ENCODE data around the gene ASPN. TPM values are rescaled to one million over a fixed set of nuclear protein-coding genes. Genes with fewer than 3 reads are reported as not detected.
"Not testable (repeated sequence)": the region's sequence is repeated elsewhere in the genome, so short reads cannot be mapped to it uniquely, and the experiment has no call there.

ASPN gene
- total and polyA plus RNA-seq, 5 experiments from 2014 or later: not detected

DNA sequence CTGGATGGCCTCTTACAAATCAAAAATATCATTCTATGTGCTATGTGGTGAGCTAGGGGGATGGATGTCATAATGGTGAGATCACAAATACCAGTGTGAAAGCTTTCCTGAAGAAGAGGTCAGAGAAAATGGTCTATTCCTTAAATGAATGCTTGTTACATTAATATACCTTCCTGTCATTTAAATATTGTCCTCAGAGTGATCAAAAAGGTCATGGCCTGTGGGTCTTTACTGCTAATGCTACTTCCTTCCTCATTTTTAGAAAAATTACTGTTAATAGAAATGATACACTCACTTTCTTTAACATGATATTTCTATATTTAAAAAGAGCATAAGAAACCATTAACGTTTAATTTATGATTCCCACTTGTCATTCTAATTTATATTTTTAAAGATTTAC lies 67.7 kb downstream of the ASPN start:
- no peak overlapping the region for H3K4me3 Mint-ChIP-seq
- DNase-seq (no peak), ATAC-seq (no peak)
- POLR2A ChIA-PET: interaction anchor here (0.9 kb wide), 1 partner anchor 89 kb away, joined by 3 read pairs; the partner anchor contains the start of gene CENPP
- peaks cover 0 to 4% (median 0%) of the 10 kb centered on the region in 4 donors for H3K4me1 Mint-ChIP-seq
- no peaks in the 10 kb centered on the region for H3K9me3 Mint-ChIP-seq
- no peak overlapping the region for H3K27ac Mint-ChIP-seq
- H3K36me3 Mint-ChIP-seq: peaks cover 0 to 2% (median 1%) of the 10 kb centered on the region in 3 donors
- no peaks in the 10 kb centered on the region for H3K27me3 Mint-ChIP-seq

DNA sequence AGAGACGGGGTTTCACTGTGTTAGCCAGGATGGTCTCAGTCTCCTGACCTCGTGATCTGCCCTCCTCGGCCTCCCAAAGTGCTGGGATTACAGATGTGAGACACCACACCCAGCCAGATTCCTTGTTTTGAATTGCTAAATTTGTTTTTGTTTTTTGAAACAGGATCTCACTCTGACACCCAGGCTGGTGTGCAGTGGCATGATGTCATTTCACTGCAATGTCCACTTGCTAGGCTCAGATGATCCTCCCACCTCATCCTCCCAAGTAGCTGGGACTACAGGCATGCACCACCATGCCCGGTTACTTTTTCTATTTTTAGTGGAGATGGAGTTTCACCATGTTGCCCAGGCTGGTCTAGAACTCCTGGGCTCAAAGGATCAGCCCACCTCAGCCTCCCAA lies 71.1 kb downstream of the ASPN start:
- POLR2A ChIA-PET: interaction anchor here (0.7 kb wide), 1 partner anchor 85 kb away, joined by 3 read pairs; the partner anchor contains the start of gene CENPP
- H3K9me3 Mint-ChIP-seq, DNase-seq, H3K27me3 Mint-ChIP-seq, ATAC-seq, H3K4me3 Mint-ChIP-seq, H3K36me3 Mint-ChIP-seq: not testable (repeated sequence)
- H3K4me1 Mint-ChIP-seq: peaks cover 5 to 16% (median 13%) of the 10 kb centered on the region in 4 donors
- H3K27ac Mint-ChIP-seq: peak overlapping the region in 1 of 10 donors; percentile 12

DNA sequence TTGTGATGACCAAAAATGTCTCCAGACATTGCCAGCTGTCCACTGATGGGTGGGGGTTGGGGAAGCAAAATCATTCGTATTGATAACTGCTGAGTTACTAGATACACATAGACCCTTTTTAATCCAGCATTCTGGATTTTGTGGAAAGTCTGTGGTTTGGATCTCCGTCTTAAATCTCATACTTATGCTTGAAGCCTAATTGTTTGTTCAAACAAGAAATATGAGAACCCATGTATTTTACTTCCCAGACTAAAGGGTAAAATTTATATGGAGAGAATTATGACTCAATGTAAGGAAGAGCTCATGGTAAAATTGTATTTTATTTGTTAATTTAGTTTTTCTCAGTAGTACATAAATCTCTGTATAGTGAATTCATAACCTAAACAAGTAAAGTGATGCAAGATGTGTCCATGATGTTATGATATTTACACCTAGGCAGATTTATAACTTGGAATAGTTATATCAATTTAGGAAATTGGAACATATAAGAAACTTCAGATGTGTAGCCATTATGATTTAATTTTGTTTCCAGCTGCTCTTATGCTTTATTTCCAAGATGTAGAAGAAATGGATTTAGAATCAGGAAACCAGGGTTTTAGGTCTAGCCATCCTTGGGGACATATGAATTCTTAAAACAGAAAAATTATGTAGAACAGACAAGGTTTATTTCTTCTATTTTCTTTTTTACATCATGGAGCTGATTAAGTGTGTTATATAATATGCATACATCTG lies 73.4 kb downstream of the ASPN start:
- peak overlapping the region in 2 of 10 donors; percentile 47 to 67 for H3K27ac Mint-ChIP-seq
- H3K9me3 Mint-ChIP-seq: no peaks in the 10 kb centered on the region
- H3K4me3 Mint-ChIP-seq: no peak overlapping the region
- POLR2A ChIA-PET: no interaction called here
- ATAC-seq (no peak), DNase-seq (no peak)
- peaks cover 11 to 28% (median 27%) of the 10 kb centered on the region in 4 donors for H3K4me1 Mint-ChIP-seq
- no peaks in the 10 kb centered on the region for H3K36me3 Mint-ChIP-seq
- H3K27me3 Mint-ChIP-seq: no peaks in the 10 kb centered on the region

DNA sequence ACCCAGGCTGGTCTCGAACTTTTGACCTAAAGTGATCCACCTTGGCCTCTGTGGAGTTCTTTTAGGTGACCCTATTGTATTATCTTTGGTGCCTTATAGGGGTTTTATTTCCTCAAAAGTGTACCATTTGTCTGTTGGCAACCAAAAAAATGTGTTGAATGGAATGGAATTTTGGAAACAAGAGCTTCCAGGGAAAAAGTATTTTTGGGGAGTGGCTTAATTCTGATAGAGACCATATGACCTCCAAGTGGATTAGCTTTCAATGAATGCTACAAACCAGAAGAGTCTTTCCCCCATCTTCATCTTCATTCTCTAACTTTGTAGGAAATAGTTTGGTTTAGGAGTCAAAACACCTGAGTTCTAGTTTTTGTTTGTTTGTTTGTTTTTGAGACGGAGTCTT lies 74.5 kb downstream of the ASPN start:
- Mint-ChIP-seq H3K4me3 (no peak overlapping the region), H3K27ac (peak overlapping the region in 3 of 10 donors; percentile 20 to 87 (median 47)), H3K36me3 (no peaks in the 10 kb centered on the region), H3K27me3 (no peaks in the 10 kb centered on the region), H3K4me1 (peaks cover 11 to 29% (median 27%) of the 10 kb centered on the region in 4 donors), H3K9me3 (no peaks in the 10 kb centered on the region)
- ATAC-seq (no peak), DNase-seq (no peak)
- POLR2A ChIA-PET: no interaction called here

DNA sequence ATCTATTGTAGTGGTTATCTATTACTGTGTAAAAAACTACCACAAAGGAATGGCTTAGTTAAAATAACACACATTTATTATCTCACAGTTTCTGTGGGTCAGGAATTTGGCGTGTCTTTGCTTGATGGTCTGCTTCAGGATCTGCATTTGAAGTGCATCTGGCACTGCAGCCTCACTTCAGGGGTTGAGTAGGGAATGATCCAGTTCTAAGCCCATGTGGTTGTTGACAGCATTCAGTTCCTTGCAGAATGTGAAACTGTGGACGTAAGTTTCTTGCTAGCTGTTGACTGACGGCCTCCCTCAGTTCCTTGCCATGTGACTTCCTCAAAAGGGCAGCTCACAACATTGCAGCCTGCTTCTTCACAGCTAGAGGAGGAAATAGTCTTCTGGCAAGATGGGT lies 75.8 kb downstream of the ASPN start:
- POLR2A ChIA-PET: interaction anchor here (1.9 kb wide), 1 partner anchor 81 kb away, joined by 8 read pairs; the partner anchor contains the start of genes CENPP and NOL8
- Mint-ChIP-seq H3K9me3 (no peaks in the 10 kb centered on the region), H3K4me1 (peaks cover 11 to 29% (median 27%) of the 10 kb centered on the region in 4 donors), H3K27ac (peak overlapping the region; percentile 71 to 95 (median 90)), H3K4me3 (peak overlapping the region; percentile 66 to 82 (median 74)), H3K36me3 (no peaks in the 10 kb centered on the region), H3K27me3 (no peaks in the 10 kb centered on the region)
- DNase-seq: peak in 8 of 10 donors; percentile 15 to 69 (median 32)
- peak; percentile 96 for ATAC-seq

Small RNA genes lying within 50 kb of the gene (microRNA-seq; reads per million reads assigned to microRNA genes)
- not detected for gene MIR4670 (ENCODE audit: borderline microRNAs expressed)

Other genes starting within 250 kb of the ASPN start
- 100 to 1,000 TPM; 150 to 151 TPM for gene IARS1, start 188.8 kb downstream of the ASPN start, total RNA-seq
- gene IARS1, start 188.8 kb downstream of the ASPN start, polyA plus RNA-seq: 10 to 100 TPM; 62.2 to 75.2 (median 66.5) TPM
- gene NOL8, start 157.2 kb downstream of the ASPN start, total RNA-seq: 100 to 1,000 TPM; 102 to 105 TPM
- gene NOL8, start 157.2 kb downstream of the ASPN start, polyA plus RNA-seq: 10 to 100 TPM; 15.0 to 29.1 (median 26.7) TPM
- gene CENPP, start 156.6 kb downstream of the ASPN start, total RNA-seq: 1 to 10 TPM; 4.4 TPM
- 1 to 10 TPM; 2.4 to 5.2 (median 3.0) TPM for gene CENPP, start 156.6 kb downstream of the ASPN start, polyA plus RNA-seq
- not detected for gene OGN, start 77.9 kb downstream of the ASPN start, total RNA-seq
- gene OGN, start 77.9 kb downstream of the ASPN start, polyA plus RNA-seq: under 1 TPM in 2 of 3 donors, not detected in 1; 0.08 to 0.11 TPM
- gene OMD, start 58.0 kb downstream of the ASPN start, total RNA-seq: not detected
- gene OMD, start 58.0 kb downstream of the ASPN start, polyA plus RNA-seq: not detected
- gene ECM2, start 53.5 kb upstream of the ASPN start, total RNA-seq: not detected
- not detected for gene ECM2, start 53.5 kb upstream of the ASPN start, polyA plus RNA-seq
- gene IPPK, start 187.6 kb upstream of the ASPN start, total RNA-seq: 1 to 10 TPM; 8.6 to 9.3 TPM
- gene IPPK, start 187.6 kb upstream of the ASPN start, polyA plus RNA-seq: 1 to 10 TPM; 4.4 to 8.5 (median 5.1) TPM

Measured in naive thymus-derived CD8-positive, alpha-beta T cell (primary cell).